GM18861 (cell line): Measurements from ENCODE around the gene TUSC7.

Source experiments
- ATAC-seq: cut with Tn5 transposase; IDR thresholded peaks from one replicate; pipeline ENCODE4 v1.9.1; 2021; ENCODE audit not compliant: unreplicated experiment

The TUSC7 gene

GRCh38 chr3:116709479-116709878 lies at the start of gene TUSC7:
Gene TUSC7, plus strand, starts transcription at chr3:116709779.
- ATAC-seq, result no peak

GRCh38 chr3:116661196-116661595 lies 48.4 kb upstream of the TUSC7 start:
- ATAC-seq, result no peak

DNA sequence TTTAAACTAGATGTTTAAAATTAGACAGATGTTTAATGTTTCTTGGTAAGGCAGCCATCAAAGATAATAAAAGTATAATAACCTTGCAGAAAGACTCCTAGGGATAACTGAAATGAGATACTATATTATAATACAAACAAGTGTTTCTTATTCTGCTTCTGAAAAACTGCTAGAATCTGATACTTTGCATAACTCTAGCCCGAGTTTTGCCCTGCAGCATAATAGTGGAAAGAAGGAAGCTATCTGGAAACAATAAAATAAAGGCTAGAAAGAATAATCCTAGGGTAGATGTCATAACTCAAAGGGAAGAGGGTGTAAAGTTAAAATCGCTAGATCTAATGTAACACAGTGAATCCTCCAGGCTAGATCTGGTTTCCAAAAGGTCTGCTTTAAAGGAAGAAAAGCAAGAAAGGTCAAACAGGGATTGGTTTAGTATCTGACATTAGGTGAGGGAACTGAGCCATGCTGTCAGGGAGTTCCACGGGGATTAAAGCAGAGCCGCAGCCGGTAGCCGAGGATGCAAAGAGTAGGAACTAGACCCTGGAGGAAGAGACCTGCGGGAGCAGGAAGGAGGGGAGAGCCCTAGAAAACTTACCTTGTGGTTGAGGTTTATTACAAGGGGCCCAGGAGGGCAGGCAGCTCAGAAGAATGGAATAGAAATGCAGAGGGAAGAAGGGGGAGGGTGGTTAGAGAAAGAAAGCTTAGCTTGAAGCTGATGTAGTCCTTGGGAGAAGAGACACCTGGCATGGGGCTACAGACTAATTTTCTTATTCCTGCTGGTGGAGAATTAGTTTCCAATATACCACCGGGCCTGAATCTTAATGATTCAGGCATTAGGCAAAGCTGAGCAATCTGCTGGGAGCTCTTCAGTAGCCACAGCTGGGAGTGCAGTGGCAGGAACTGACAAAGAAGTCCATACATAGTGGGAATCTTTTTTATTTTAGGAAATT lies 46.1 kb upstream of the TUSC7 start:
- no peak for ATAC-seq

- ATAC-seq, result no peak
Observed at GRCh38 chr3:116667324-116667723, 42.3 kb upstream of the TUSC7 start.

GRCh38 chr3:116667791-116668190 lies 41.8 kb upstream of the TUSC7 start:
- no peak for ATAC-seq

DNA sequence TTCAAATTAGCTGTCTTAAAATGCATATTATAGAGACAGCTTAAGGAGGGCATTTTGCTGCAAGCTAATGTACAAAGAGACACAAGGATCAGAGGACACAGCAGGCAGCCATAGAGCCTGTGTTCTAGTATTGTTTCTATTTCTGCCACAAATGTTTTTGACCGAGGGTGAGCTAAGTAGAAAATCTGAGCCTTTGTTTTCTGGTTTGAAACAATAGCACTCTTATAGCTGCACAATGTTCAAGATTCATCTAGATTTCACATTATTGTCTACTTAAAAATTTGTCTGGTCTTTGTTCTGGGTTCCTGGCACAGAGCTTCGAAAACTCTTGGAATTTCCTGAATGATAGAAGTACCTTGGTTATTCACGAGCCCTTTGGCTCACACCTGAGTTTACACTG lies 40.0 kb upstream of the TUSC7 start:
- no peak for ATAC-seq

GRCh38 chr3:116671151-116671550 lies 38.4 kb upstream of the TUSC7 start:
- ATAC-seq, result no peak

GRCh38 chr3:116678853-116679252 lies 30.7 kb upstream of the TUSC7 start:
- ATAC-seq, result no peak

- no peak for ATAC-seq
Observed at GRCh38 chr3:116691041-116691440, 18.5 kb upstream of the TUSC7 start.

- ATAC-seq, result no peak
Observed at GRCh38 chr3:116701070-116701469, 8.5 kb upstream of the TUSC7 start.

DNA sequence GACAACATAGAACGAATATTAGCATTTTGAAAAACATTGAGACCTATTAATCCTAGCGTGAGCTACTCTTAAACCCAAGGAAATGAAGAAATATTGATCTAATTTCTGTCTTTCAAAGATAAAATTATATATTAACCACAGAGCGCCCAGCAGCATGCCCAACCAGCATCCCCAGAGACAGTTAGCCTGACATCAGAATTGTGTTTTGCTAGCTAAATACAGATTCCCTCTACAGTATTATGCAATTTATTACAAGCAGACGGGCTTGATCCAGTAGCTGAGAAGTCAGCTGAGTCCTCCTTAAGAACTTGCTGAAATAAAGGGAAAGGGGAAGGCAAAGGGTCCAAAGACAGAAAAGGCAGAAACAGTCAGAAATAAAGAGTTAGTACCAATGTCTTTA lies 7.2 kb upstream of the TUSC7 start:
- no peak for ATAC-seq

- no peak for ATAC-seq
Observed at GRCh38 chr3:116707531-116707930, 2.0 kb upstream of the TUSC7 start.

- ATAC-seq, result no peak
Observed at GRCh38 chr3:116716490-116716889, 6.9 kb downstream of the TUSC7 start.

GRCh38 chr3:116717566-116717965 lies 8.0 kb downstream of the TUSC7 start:
- ATAC-seq, result no peak

DNA sequence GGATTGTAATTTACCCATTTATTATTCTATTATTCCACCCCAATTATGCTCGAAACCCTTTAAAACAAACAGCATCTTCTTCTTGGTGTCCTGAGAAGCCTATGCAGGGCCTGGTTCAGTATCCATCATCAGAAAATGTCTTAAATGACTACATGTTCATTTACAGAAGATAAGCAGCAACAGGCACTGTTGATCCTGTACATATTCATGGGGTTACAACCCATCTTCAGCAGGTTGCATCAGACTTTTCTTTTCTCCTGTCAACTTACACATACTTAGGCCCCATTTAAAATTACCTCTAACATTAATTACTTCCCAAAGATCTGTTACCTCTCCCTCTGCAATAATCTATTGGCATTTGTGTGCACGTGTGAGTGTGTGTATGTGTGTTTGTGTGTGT lies 18.9 kb downstream of the TUSC7 start:
- no peak for ATAC-seq

DNA sequence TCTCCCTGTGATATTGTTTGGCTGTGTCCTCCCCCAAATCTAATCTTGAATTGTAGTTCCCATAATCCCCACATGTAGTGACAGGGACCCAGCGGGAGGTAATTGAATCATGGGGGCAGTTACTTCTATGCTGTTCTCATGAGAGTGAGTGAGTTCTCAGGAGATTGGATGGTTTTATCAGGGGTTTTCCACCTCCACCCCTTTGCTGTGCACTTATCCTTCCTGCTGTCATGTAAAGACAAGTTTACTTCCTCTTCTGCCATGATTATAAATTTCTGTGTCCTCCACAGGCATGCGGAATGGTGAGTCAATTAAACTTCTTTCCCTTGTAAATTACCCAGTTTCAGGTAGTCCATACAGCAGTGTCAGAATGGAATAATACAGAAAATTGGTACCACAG lies 24.7 kb downstream of the TUSC7 start:
- ATAC-seq, result no peak

- ATAC-seq, result no peak
Observed at GRCh38 chr3:116739678-116740077, 30.1 kb downstream of the TUSC7 start.

GRCh38 chr3:116740293-116740692 lies 30.7 kb downstream of the TUSC7 start:
- no peak for ATAC-seq

GRCh38 chr3:116741467-116741866 lies 31.9 kb downstream of the TUSC7 start:
- no peak for ATAC-seq

GRCh38 chr3:116743062-116743461 lies 33.5 kb downstream of the TUSC7 start:
- no peak for ATAC-seq

GRCh38 chr3:116749388-116749787 lies 39.8 kb downstream of the TUSC7 start:
- ATAC-seq, result no peak

- ATAC-seq, result no peak
Observed at GRCh38 chr3:116757315-116757714, 47.7 kb downstream of the TUSC7 start.

DNA sequence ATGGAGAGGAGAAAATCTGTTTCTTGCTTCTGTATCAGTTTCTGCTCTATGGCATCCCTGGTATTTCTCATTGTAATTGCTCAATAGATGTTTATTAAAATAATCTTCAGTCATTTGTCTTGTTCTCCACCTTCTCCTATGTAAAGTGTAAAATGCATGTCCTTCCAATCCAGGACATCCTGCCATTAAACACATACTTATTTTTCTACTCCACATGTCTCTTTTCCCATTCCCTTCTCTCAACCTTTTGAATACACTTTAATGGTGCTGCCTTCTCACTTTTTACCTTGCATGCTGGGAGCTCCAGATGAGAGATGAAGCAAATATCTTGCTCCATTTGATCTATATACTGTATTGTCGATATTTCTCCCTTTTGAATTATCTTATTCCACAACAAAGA lies 49.7 kb downstream of the TUSC7 start:
- no peak for ATAC-seq
